ENCODE data around the gene OPHN1. TPM values are rescaled to one million over a fixed set of nuclear protein-coding genes. Genes with fewer than 3 reads are reported as not detected.
A peak's percentile ranks its signal among the peaks of the same experiment; 100 is the strongest.

OPHN1 gene
- total and polyA plus RNA-seq, 2 experiments from 2014 or later, result 2.2 to 3.8 TPM

DNA sequence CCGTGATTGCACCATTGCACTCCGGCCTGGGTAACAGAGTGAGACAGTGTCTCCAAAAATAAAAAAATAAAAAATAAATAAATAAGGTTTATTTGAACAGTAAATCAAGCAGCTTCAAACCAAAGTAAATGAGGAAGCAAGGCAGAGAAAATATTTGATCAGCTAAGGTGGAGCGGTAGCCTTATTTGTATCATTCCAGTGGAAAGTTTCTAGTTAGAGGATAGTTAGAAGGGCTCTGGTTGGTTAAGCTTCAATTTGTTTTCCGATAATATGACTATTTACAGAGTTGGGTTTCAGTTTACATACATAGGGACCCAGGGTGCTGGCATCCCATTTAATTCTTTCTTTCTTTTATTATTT, 21.8 kb upstream of the OPHN1 start:
- Mint-ChIP-seq H3K36me3 (ENCODE audit: low read depth) (no peaks in the 10 kb centered on the region), H3K27me3 (ENCODE audit: insufficient read depth, low read depth, poor library complexity) (no peaks in the 10 kb centered on the region), H3K9me3 (no peaks in the 10 kb centered on the region), H3K27ac (no peak overlapping the region), H3K4me3 (no peak overlapping the region), H3K4me1 (no peaks in the 10 kb centered on the region)
- Histone ChIP-seq H2AFZ (no peak overlapping the region), H3K27ac (ENCODE audit: low read depth) (no peak overlapping the region), H4K20me1 (replicated peaks; ENCODE audit: insufficient read depth) (no peaks in the 10 kb centered on the region), H3K27me3 (ENCODE audit: insufficient read depth) (no peaks in the 10 kb centered on the region), H3K79me2 (replicated peaks; ENCODE audit: insufficient read depth) (no peaks in the 10 kb centered on the region), H3K4me1 (ENCODE audit: insufficient read depth) (no peaks in the 10 kb centered on the region), H3K4me2 (no peak overlapping the region), H3F3A (replicated peaks; ENCODE audit: low read depth) (no peaks in the 10 kb centered on the region), H3K36me3 (ENCODE audit: insufficient read depth) (no peaks in the 10 kb centered on the region), H3K9me2 (ENCODE audit: insufficient read depth) (no peaks in the 10 kb centered on the region), H3K4me3 (no peak overlapping the region)
- DNase-seq (ENCODE audit: low spot score) (no peak), ATAC-seq (no peak)
- TF ChIP-seq ZNF331 (CRISPR knock-in tag; IDR thresholded peaks at IDR 0.05; ENCODE audit: low read depth), result no peak

DNA sequence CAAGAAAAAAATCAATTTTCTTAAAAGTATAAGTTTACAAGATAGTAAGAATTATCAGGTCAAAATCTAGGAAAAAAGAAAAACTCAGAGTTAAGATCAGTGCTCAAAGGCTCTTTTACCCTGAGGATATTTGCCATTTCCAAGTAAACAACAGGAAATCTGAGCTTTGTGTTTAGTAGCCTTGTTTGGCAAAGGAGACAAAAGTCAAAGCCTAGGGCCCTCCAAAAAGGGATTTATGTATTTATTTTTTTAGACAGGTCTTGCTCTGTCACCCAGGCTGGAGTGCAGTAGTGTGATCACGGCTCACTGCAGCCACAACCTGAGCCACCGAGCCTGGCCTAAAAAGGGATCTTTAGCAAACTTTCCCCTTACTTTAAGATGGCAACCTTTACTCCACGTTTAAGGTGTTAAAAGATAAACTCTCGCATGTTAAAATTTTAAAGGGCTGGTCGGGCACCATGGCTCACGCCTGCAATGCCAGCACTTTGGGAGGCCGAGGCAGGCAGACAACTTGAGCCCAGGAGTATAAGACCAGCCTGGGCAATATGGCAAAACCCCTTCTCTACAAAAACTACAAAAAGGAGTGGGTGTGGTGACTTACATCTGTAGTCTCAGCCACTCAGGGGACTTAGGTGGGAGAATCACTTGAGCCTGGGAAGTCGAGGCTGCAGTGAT, 21.3 kb upstream of the OPHN1 start:
- DNase-seq (ENCODE audit: low spot score) (no peak), ATAC-seq (no peak)
- Histone ChIP-seq H3F3A (replicated peaks; ENCODE audit: low read depth) (no peaks in the 10 kb centered on the region), H3K9me2 (ENCODE audit: insufficient read depth) (no peaks in the 10 kb centered on the region), H3K4me3 (no peak overlapping the region), H3K79me2 (replicated peaks; ENCODE audit: insufficient read depth) (no peaks in the 10 kb centered on the region), H2AFZ (0 out of 2 replicates have a peak overlapping the region, but pooled peaks have one; percentile 32), H3K27me3 (ENCODE audit: insufficient read depth) (no peaks in the 10 kb centered on the region), H3K4me1 (ENCODE audit: insufficient read depth) (no peaks in the 10 kb centered on the region), H3K27ac (ENCODE audit: low read depth) (no peak overlapping the region), H3K36me3 (ENCODE audit: insufficient read depth) (no peaks in the 10 kb centered on the region), H4K20me1 (replicated peaks; ENCODE audit: insufficient read depth) (no peaks in the 10 kb centered on the region), H3K4me2 (no peak overlapping the region)
- H3K36me3 Mint-ChIP-seq (ENCODE audit: low read depth), result no peaks in the 10 kb centered on the region
- H3K4me3 Mint-ChIP-seq, result no peak overlapping the region
- TF ChIP-seq, protein P1, sequence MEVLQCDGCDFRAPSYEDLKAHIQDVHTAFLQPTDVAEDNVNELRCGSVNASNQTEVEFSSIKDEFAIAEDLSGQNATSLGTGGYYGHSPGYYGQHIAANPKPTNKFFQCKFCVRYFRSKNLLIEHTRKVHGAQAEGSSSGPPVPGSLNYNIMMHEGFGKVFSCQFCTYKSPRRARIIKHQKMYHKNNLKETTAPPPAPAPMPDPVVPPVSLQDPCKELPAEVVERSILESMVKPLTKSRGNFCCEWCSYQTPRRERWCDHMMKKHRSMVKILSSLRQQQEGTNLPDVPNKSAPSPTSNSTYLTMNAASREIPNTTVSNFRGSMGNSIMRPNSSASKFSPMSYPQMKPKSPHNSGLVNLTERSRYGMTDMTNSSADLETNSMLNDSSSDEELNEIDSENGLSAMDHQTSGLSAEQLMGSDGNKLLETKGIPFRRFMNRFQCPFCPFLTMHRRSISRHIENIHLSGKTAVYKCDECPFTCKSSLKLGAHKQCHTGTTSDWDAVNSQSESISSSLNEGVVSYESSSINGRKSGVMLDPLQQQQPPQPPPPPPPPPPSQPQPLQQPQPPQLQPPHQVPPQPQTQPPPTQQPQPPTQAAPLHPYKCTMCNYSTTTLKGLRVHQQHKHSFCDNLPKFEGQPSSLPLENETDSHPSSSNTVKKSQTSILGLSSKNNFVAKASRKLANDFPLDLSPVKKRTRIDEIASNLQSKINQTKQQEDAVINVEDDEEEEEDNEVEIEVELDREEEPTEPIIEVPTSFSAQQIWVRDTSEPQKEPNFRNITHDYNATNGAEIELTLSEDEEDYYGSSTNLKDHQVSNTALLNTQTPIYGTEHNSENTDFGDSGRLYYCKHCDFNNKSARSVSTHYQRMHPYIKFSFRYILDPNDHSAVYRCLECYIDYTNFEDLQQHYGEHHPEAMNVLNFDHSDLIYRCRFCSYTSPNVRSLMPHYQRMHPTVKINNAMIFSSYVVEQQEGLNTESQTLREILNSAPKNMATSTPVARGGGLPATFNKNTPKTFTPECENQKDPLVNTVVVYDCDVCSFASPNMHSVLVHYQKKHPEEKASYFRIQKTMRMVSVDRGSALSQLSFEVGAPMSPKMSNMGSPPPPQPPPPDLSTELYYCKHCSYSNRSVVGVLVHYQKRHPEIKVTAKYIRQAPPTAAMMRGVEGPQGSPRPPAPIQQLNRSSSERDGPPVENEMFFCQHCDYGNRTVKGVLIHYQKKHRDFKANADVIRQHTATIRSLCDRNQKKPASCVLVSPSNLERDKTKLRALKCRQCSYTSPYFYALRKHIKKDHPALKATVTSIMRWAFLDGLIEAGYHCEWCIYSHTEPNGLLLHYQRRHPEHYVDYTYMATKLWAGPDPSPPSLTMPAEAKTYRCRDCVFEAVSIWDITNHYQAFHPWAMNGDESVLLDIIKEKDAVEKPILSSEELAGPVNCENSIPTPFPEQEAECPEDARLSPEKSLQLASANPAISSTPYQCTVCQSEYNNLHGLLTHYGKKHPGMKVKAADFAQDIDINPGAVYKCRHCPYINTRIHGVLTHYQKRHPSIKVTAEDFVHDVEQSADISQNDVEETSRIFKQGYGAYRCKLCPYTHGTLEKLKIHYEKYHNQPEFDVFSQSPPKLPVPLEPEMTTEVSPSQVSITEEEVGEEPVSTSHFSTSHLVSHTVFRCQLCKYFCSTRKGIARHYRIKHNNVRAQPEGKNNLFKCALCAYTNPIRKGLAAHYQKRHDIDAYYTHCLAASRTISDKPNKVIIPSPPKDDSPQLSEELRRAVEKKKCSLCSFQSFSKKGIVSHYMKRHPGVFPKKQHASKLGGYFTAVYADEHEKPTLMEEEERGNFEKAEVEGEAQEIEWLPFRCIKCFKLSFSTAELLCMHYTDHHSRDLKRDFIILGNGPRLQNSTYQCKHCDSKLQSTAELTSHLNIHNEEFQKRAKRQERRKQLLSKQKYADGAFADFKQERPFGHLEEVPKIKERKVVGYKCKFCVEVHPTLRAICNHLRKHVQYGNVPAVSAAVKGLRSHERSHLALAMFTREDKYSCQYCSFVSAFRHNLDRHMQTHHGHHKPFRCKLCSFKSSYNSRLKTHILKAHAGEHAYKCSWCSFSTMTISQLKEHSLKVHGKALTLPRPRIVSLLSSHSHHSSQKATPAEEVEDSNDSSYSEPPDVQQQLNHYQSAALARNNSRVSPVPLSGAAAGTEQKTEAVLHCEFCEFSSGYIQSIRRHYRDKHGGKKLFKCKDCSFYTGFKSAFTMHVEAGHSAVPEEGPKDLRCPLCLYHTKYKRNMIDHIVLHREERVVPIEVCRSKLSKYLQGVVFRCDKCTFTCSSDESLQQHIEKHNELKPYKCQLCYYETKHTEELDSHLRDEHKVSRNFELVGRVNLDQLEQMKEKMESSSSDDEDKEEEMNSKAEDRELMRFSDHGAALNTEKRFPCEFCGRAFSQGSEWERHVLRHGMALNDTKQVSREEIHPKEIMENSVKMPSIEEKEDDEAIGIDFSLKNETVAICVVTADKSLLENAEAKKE (CRISPR knock-in tag; IDR thresholded peaks at IDR 0.05), result no peak
- TF ChIP-seq EZH2 (IDR thresholded peaks at IDR 0.05; ENCODE audit: low read depth, unreplicated experiment) (no peak), POLR2AphosphoS5 (IDR thresholded peaks at IDR 0.05; ENCODE audit: low read depth) (no peak), NANOG (IDR thresholded peaks at IDR 0.05; ENCODE audit: borderline replicate concordance) (no peak), ZNF331 (CRISPR knock-in tag; IDR thresholded peaks at IDR 0.05; ENCODE audit: low read depth) (no peak)
- TF ChIP-seq, protein P2, sequence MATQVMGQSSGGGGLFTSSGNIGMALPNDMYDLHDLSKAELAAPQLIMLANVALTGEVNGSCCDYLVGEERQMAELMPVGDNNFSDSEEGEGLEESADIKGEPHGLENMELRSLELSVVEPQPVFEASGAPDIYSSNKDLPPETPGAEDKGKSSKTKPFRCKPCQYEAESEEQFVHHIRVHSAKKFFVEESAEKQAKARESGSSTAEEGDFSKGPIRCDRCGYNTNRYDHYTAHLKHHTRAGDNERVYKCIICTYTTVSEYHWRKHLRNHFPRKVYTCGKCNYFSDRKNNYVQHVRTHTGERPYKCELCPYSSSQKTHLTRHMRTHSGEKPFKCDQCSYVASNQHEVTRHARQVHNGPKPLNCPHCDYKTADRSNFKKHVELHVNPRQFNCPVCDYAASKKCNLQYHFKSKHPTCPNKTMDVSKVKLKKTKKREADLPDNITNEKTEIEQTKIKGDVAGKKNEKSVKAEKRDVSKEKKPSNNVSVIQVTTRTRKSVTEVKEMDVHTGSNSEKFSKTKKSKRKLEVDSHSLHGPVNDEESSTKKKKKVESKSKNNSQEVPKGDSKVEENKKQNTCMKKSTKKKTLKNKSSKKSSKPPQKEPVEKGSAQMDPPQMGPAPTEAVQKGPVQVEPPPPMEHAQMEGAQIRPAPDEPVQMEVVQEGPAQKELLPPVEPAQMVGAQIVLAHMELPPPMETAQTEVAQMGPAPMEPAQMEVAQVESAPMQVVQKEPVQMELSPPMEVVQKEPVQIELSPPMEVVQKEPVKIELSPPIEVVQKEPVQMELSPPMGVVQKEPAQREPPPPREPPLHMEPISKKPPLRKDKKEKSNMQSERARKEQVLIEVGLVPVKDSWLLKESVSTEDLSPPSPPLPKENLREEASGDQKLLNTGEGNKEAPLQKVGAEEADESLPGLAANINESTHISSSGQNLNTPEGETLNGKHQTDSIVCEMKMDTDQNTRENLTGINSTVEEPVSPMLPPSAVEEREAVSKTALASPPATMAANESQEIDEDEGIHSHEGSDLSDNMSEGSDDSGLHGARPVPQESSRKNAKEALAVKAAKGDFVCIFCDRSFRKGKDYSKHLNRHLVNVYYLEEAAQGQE (IDR thresholded peaks at IDR 0.05; ENCODE audit: unreplicated experiment), result no peak
- TF ChIP-seq, protein P3, sequence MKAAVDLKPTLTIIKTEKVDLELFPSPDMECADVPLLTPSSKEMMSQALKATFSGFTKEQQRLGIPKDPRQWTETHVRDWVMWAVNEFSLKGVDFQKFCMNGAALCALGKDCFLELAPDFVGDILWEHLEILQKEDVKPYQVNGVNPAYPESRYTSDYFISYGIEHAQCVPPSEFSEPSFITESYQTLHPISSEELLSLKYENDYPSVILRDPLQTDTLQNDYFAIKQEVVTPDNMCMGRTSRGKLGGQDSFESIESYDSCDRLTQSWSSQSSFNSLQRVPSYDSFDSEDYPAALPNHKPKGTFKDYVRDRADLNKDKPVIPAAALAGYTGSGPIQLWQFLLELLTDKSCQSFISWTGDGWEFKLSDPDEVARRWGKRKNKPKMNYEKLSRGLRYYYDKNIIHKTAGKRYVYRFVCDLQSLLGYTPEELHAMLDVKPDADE (IDR thresholded peaks at IDR 0.05), result no peak
- H3K27ac Mint-ChIP-seq, result no peak overlapping the region
- H3K4me1 Mint-ChIP-seq, result no peaks in the 10 kb centered on the region
- H3K27me3 Mint-ChIP-seq (ENCODE audit: insufficient read depth, low read depth, poor library complexity), result no peaks in the 10 kb centered on the region
- no peaks in the 10 kb centered on the region for H3K9me3 Mint-ChIP-seq
